Activated B cell treated with CpG ODN at 0.5 μM for 24 hours (primary cell): ENCODE results near the gene PHEX. TPM values are rescaled to one million over a fixed set of nuclear protein-coding genes. Genes with fewer than 3 reads are reported as not detected.

Source experiments
- ATAC-seq: fragments of 200-7000 bp; cut with Tn5 transposase; one replicate; pipeline ENCODE4 v1.10.0; 2021; ENCODE audit warnings: low read depth, mild to moderate bottlenecking, moderate library complexity
- CTCF ChIA-PET: fragments of 350-600 bp; sonication (Branson Sonifier 250); formaldehyde crosslinking; loops from one replicate; lab custom pipeline; 2021; ENCODE audit warnings: antibody characterized with exemption; lab: Charles Lee
- POLR2A ChIA-PET: fragments of 350-600 bp; sonication (Branson Sonifier 250); formaldehyde crosslinking; loops from one replicate; lab custom pipeline; 2021; ENCODE audit warnings: antibody characterized with exemption; lab: Charles Lee
- DNase-seq: peaks from one replicate; pipeline ENCODE4 v3.0.0; 2022
- H3K27ac Mint-ChIP-seq: one replicate; pipeline ENCODE4 v1.8.0; 2020; ENCODE audit warnings: mixed read lengths
- H3K27me3 Mint-ChIP-seq: one replicate; pipeline ENCODE4 v1.8.0; 2021; ENCODE audit warnings: mixed read lengths
- H3K36me3 Mint-ChIP-seq: one replicate; pipeline ENCODE4 v1.8.0; 2021; ENCODE audit warnings: low read depth, mixed read lengths
- H3K4me1 Mint-ChIP-seq: one replicate; pipeline ENCODE4 v1.8.0; 2021; ENCODE audit warnings: mixed read lengths
- H3K4me3 Mint-ChIP-seq: one replicate; pipeline ENCODE4 v1.8.0; 2020; ENCODE audit warnings: mild to moderate bottlenecking, mixed read lengths
- H3K9me3 Mint-ChIP-seq: one replicate; pipeline ENCODE4 v1.8.0; 2020; ENCODE audit warnings: mixed read lengths
- CTCF ChIP-seq: fragments of 200-600 bp; IDR thresholded peaks from one replicate; pipeline ENCODE4 v1.8.0; 2022; ENCODE audit warnings: antibody characterized with exemption, mild to moderate bottlenecking
- intact Hi-C: fragments of 100-400 bp; cut with micrococcal nuclease; formaldehyde crosslinking; loops from one replicate; pipeline ENCODE4 v1.15.1; 2024
- total RNA-seq: library from RNA; stranded (reverse); gene quantifications from 2 replicates; pipeline ENCODE4 v1.2.3, GENCODE V29; 2022

PHEX gene
- total RNA-seq, 1 donor from 2014 or later = 0.27 TPM

GRCh38 chrX:22116605-22117546, 84.8 kb downstream of the PHEX start:
- no peak for TF ChIP-seq CTCF
- ChIA-PET CTCF (no interaction called here), POLR2A (no interaction called here)
- no peaks in the 10 kb centered on the region for H3K9me3 Mint-ChIP-seq
- ATAC-seq = no peak
- no peaks in the 10 kb centered on the region for H3K4me1 Mint-ChIP-seq
- no peaks in the 10 kb centered on the region for H3K27me3 Mint-ChIP-seq
- DNase-seq = no peak
- H3K27ac Mint-ChIP-seq = no peak overlapping the region
- no peak overlapping the region for H3K4me3 Mint-ChIP-seq
- intact Hi-C loops = no loop called here
- H3K36me3 Mint-ChIP-seq = no peaks in the 10 kb centered on the region

DNA sequence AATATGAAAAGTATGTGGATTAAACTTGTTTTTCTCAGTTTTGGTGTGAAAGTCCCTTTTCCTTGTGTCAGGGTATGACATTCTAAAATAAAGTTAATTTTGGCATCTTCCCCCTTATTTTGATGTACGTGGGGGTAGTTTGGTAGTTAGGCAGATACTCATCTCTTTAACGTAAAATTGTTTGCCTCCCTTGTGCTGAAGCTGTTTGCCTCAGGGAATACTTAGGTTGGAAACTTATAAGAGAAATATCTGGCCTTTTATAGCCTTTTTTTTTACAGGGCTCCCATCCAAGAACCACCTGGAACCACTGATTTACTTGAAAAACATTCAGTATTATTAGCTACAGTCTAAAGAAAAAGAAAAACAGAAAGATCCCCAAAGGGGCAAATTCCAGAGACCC, 85.5 kb downstream of the PHEX start:
- ATAC-seq (no peak), DNase-seq (no peak)
- CTCF ChIA-PET = no interaction called here
- H3K27me3 Mint-ChIP-seq = no peaks in the 10 kb centered on the region
- intact Hi-C loops = no loop called here
- H3K4me3 Mint-ChIP-seq = no peak overlapping the region
- H3K27ac Mint-ChIP-seq = no peak overlapping the region
- TF ChIP-seq CTCF = no peak
- H3K4me1 Mint-ChIP-seq = no peaks in the 10 kb centered on the region
- POLR2A ChIA-PET = no interaction called here
- H3K9me3 Mint-ChIP-seq = no peaks in the 10 kb centered on the region
- H3K36me3 Mint-ChIP-seq = no peaks in the 10 kb centered on the region

GRCh38 chrX:22118161-22118830, 86.2 kb downstream of the PHEX start:
- H3K27me3 Mint-ChIP-seq = no peaks in the 10 kb centered on the region
- no peak for TF ChIP-seq CTCF
- no peak overlapping the region for H3K27ac Mint-ChIP-seq
- H3K36me3 Mint-ChIP-seq = no peaks in the 10 kb centered on the region
- intact Hi-C loops = no loop called here
- no peaks in the 10 kb centered on the region for H3K9me3 Mint-ChIP-seq
- CTCF ChIA-PET = no interaction called here
- POLR2A ChIA-PET = no interaction called here
- no peak overlapping the region for H3K4me3 Mint-ChIP-seq
- DNase-seq = no peak
- ATAC-seq = no peak
- no peaks in the 10 kb centered on the region for H3K4me1 Mint-ChIP-seq

DNA sequence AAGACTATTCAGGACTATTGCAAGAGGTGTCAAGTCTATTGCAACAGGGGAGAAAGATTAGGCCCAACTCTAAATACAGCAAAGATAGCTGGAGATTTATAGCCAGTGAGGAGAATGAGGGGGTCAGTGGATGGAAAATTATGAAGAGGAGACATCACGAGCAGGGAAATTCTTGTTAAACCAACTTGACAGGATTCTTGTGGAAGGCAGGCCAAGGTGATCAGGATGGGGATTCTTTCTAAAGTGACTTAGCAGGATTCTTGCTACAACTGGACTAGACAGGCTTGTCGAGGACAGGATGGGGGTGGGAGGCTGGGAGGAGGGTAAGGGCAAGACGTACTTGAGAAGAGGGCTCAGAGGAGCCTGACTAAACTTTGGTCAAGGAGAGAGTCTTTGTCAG, 89.0 kb downstream of the PHEX start:
- ChIA-PET POLR2A (no interaction called here), CTCF (no interaction called here)
- no peak overlapping the region for H3K4me3 Mint-ChIP-seq
- H3K27me3 Mint-ChIP-seq = no peaks in the 10 kb centered on the region
- intact Hi-C loops = no loop called here
- DNase-seq (no peak), ATAC-seq (no peak)
- no peaks in the 10 kb centered on the region for H3K36me3 Mint-ChIP-seq
- H3K9me3 Mint-ChIP-seq = no peaks in the 10 kb centered on the region
- TF ChIP-seq CTCF = no peak
- no peaks in the 10 kb centered on the region for H3K4me1 Mint-ChIP-seq
- H3K27ac Mint-ChIP-seq = no peak overlapping the region

DNA sequence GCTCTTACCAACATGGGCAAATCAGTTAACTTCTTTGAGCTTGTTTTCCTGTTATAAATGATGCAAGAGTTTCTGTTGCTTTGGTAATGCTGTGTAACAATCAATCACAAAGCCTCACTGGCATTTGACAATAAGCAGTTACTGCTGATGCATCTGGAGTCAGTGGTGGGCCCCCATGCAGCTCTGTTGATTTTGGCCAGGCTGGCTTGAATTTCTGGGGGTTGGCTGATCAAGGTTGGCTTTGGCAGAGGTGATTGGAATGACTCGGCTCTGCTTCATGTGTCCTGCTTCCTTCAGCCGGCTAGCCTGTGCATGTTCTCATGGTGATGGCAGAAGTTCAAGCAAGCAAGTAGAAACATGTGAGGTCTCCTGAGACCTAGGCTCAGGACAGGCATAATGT, 90.4 kb downstream of the PHEX start:
- no peaks in the 10 kb centered on the region for H3K4me1 Mint-ChIP-seq
- ATAC-seq (no peak), DNase-seq (no peak)
- no peaks in the 10 kb centered on the region for H3K9me3 Mint-ChIP-seq
- no peaks in the 10 kb centered on the region for H3K27me3 Mint-ChIP-seq
- intact Hi-C loops = no loop called here
- TF ChIP-seq CTCF = no peak
- CTCF ChIA-PET = interaction anchor here (1.0 kb wide), 1 partner anchor 14 kb away, joined by 3 read pairs; no protein-coding TSS in a partner anchor
- H3K4me3 Mint-ChIP-seq = no peak overlapping the region
- POLR2A ChIA-PET = no interaction called here
- no peak overlapping the region for H3K27ac Mint-ChIP-seq
- H3K36me3 Mint-ChIP-seq = no peaks in the 10 kb centered on the region
